ENCODE measurements around the gene SEC61B. TPM values are rescaled to one million over a fixed set of nuclear protein-coding genes. Genes with fewer than 3 reads are reported as not detected.
"Not testable (repeated sequence)": the region's sequence is repeated elsewhere in the genome, so short reads cannot be mapped to it uniquely, and the experiment has no call there.

The SEC61B gene
- total RNA-seq, 1 donor from 2014 or later: 129 TPM

DNA sequence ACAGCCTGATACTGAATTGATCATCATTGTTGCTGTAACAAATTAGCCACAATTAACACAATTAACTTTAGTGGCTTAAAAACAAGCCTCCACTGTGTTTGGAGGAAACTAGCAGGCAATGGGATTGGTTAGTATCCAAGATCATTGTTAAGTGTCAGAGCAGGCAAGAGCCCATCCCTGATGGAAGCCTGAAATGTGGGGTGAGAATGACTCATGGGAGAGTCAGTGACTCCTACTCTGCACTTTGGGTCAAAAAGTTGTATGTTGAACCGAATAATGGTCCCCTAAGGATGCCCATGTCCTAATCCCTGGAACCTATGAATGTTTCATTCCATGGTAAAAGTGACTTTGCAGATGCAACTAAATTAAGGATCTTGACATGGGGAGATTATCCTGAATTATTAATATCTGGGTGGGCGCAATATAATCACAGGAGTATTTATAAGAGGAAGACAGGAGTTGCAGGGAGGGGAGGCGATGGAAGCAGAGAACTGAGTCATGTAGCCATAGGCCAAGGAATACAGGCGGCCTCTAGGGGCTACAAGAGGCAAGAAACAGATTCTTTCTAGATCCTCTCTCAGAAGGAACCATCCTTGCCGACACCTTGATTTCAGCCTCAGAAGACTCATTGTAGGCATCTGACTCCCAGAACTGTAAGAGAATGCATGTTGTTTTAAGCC, 29.2 kb upstream of the SEC61B start:
- Mint-ChIP-seq H3K27me3 (ENCODE audit: low read depth) (peaks cover 53% of the 10 kb centered on the region), H3K4me3 (no peak overlapping the region), H3K27ac (ENCODE audit: unreplicated experiment) (no peak overlapping the region), H3K36me3 (ENCODE audit: low read depth) (no peaks in the 10 kb centered on the region), H3K4me1 (peaks cover 3% of the 10 kb centered on the region), H3K9me3 (no peaks in the 10 kb centered on the region)
- peak; percentile 19 for TF ChIP-seq CTCF (conservative IDR thresholded peaks at IDR 0.05)
- DNase-seq (ENCODE audit: low read depth, low spot score): no peak

GRCh38 chr9:99193466-99193821, 28.6 kb upstream of the SEC61B start:
- no peaks in the 10 kb centered on the region for H3K36me3 Mint-ChIP-seq (ENCODE audit: low read depth)
- no peak for DNase-seq (ENCODE audit: low read depth, low spot score)
- H3K27me3 Mint-ChIP-seq (ENCODE audit: low read depth): peaks cover 49% of the 10 kb centered on the region

GRCh38 chr9:99196484-99196883, 25.6 kb upstream of the SEC61B start:
- H3K27me3 Mint-ChIP-seq (ENCODE audit: low read depth): peaks cover 34% of the 10 kb centered on the region
- H3K36me3 Mint-ChIP-seq (ENCODE audit: low read depth); H3K9me3 Mint-ChIP-seq; H3K4me3 Mint-ChIP-seq; H3K27ac Mint-ChIP-seq (ENCODE audit: unreplicated experiment); H3K4me1 Mint-ChIP-seq; DNase-seq (ENCODE audit: low read depth, low spot score): not testable (repeated sequence)

More at GRCh38 chr9:99193466-99193821, 28.6 kb upstream of the SEC61B start:
- Mint-ChIP-seq H3K4me1 (peaks cover 3% of the 10 kb centered on the region), H3K9me3 (no peaks in the 10 kb centered on the region), H3K4me3 (no peak overlapping the region), H3K27ac (ENCODE audit: unreplicated experiment) (no peak overlapping the region)
- TF ChIP-seq CTCF (conservative IDR thresholded peaks at IDR 0.05): no peak

DNA sequence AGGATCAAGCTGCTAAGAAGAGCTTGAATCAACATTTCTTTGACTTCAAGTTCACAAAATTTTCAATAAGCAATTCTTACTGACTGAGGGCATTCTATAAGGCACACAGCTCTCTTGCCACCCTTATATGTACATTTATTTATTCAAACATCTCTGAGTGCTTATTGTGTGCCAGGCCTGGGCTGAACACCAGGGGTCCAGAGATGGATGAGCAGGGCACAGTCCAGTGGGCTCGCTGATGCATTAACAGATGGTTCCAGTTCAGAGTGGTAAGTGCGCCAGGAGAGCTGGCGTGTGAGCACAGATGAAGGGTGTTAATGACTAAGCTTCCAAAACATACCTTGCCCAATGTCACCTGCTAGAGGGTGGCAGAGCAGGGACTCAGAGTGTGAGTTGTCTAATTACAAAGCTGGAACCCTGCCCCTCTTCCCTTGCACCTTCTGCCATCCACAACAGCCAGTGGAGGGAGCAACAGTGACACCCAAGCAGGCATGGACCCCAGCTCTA, 24.9 kb upstream of the SEC61B start:
- H3K9me3 Mint-ChIP-seq: no peaks in the 10 kb centered on the region
- H3K4me1 Mint-ChIP-seq: peaks cover 11% of the 10 kb centered on the region
- no peaks in the 10 kb centered on the region for H3K36me3 Mint-ChIP-seq (ENCODE audit: low read depth)
- no peak overlapping the region for H3K4me3 Mint-ChIP-seq
- peaks cover 29% of the 10 kb centered on the region for H3K27me3 Mint-ChIP-seq (ENCODE audit: low read depth)
- DNase-seq (ENCODE audit: low read depth, low spot score): no peak
- no peak for TF ChIP-seq CTCF (conservative IDR thresholded peaks at IDR 0.05)
- no peak overlapping the region for H3K27ac Mint-ChIP-seq (ENCODE audit: unreplicated experiment)

GRCh38 chr9:99197987-99198386, 24.1 kb upstream of the SEC61B start:
- peaks cover 25% of the 10 kb centered on the region for H3K27me3 Mint-ChIP-seq (ENCODE audit: low read depth)
- peaks cover 11% of the 10 kb centered on the region for H3K4me1 Mint-ChIP-seq
- no peak for DNase-seq (ENCODE audit: low read depth, low spot score)
- H3K9me3 Mint-ChIP-seq: no peaks in the 10 kb centered on the region
- H3K36me3 Mint-ChIP-seq (ENCODE audit: low read depth): no peaks in the 10 kb centered on the region
- no peak overlapping the region for H3K4me3 Mint-ChIP-seq
- no peak for TF ChIP-seq CTCF (conservative IDR thresholded peaks at IDR 0.05)
- no peak overlapping the region for H3K27ac Mint-ChIP-seq (ENCODE audit: unreplicated experiment)

DNA sequence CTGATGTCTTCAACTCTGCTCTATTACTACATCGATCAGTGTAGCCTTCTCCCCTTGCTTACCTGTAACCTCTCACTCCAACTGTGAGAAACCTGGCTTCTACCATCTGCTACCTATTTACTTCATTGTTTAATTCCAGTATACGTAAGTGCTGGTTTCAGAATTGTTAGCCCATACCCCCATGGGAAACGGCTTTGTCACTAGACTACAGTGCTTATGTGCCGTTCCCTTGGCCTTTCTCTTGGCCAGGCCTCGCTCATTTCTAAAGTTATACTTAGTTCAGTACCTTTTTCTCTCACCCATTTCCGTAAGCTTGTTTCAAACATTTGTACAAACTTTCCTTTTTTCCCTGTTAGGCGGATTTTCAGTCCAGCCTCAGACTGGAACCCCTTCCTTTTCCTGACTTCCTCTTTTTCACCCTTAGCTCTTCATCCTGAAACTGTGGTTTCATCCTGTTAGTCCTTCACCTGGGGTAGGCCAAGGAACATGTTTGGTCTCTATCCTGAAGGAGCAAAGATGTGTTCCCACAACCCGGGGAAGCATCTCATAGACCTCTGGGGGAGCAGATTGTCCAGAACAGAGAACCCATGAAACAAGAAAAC, 22.0 kb upstream of the SEC61B start:
- no peak for TF ChIP-seq CTCF (conservative IDR thresholded peaks at IDR 0.05)
- no peak overlapping the region for H3K4me3 Mint-ChIP-seq
- H3K27ac Mint-ChIP-seq (ENCODE audit: unreplicated experiment): no peak overlapping the region
- H3K9me3 Mint-ChIP-seq: no peaks in the 10 kb centered on the region
- no peaks in the 10 kb centered on the region for H3K36me3 Mint-ChIP-seq (ENCODE audit: low read depth)
- H3K4me1 Mint-ChIP-seq: peaks cover 9% of the 10 kb centered on the region
- DNase-seq (ENCODE audit: low read depth, low spot score): no peak
- peaks cover 20% of the 10 kb centered on the region for H3K27me3 Mint-ChIP-seq (ENCODE audit: low read depth)
